ENCODE data around the gene BACE1-AS. TPM values are rescaled to one million over a fixed set of nuclear protein-coding genes. Genes with fewer than 3 reads are reported as not detected.
"Not testable (repeated sequence)": the region's sequence is repeated elsewhere in the genome, so short reads cannot be mapped to it uniquely, and the experiment has no call there.

The BACE1-AS gene
- total RNA-seq: 1 to 10 TPM; 3.9 to 5.4 TPM

- Mint-ChIP-seq H3K4me3 (no peak within 1 kb of the TSS), H3K9me3 (no peaks in the 10 kb centered on the region), H3K27ac (no peak within 1 kb of the TSS), H3K4me1 (ENCODE audit: low read depth) (peaks cover 3% of the 10 kb centered on the region), H3K36me3 (peaks cover 10% of the 10 kb centered on the region), H3K27me3 (no peaks in the 10 kb centered on the region)
- intact Hi-C loops (cut with micrococcal nuclease): no loop called here
- CTCF ChIA-PET: no interaction called here
- no peak for DNase-seq
- POLR2A ChIA-PET: no interaction called here
Measured at GRCh38 chr11:117290809-117291396, at the start of gene BACE1-AS. Gene BACE1-AS, plus strand, starts transcription at chr11:117291346.

- Mint-ChIP-seq H3K36me3 (peaks cover 34% of the 10 kb centered on the region), H3K9me3 (no peaks in the 10 kb centered on the region), H3K27me3 (no peaks in the 10 kb centered on the region), H3K4me1 (ENCODE audit: low read depth) (no peaks in the 10 kb centered on the region), H3K27ac (no peak overlapping the region), H3K4me3 (no peak overlapping the region)
- no peak for DNase-seq
- ChIA-PET POLR2A (no interaction called here), CTCF (no interaction called here)
- intact Hi-C loops (cut with micrococcal nuclease): no loop called here
Measured at GRCh38 chr11:117248341-117248740, 42.8 kb upstream of the BACE1-AS start.

- Mint-ChIP-seq H3K4me3 (no peak overlapping the region), H3K36me3 (peaks cover 36% of the 10 kb centered on the region), H3K9me3 (no peaks in the 10 kb centered on the region), H3K27ac (no peak overlapping the region), H3K27me3 (no peaks in the 10 kb centered on the region), H3K4me1 (ENCODE audit: low read depth) (no peaks in the 10 kb centered on the region)
- DNase-seq: no peak
- ChIA-PET POLR2A (no interaction called here), CTCF (no interaction called here)
- intact Hi-C loops (cut with micrococcal nuclease): no loop called here
Measured at GRCh38 chr11:117249571-117249970, 41.6 kb upstream of the BACE1-AS start.

- POLR2A ChIA-PET: no interaction called here
- H3K36me3 Mint-ChIP-seq: peaks cover 25% of the 10 kb centered on the region
Measured at GRCh38 chr11:117251506-117251905, 39.6 kb upstream of the BACE1-AS start.

GRCh38 chr11:117255966-117256365 is 35.2 kb upstream of the BACE1-AS start:
- CTCF ChIA-PET: no interaction called here
- H3K27ac Mint-ChIP-seq: no peak overlapping the region

More at GRCh38 chr11:117251506-117251905, 39.6 kb upstream of the BACE1-AS start:
- Mint-ChIP-seq H3K9me3 (no peaks in the 10 kb centered on the region), H3K4me1 (ENCODE audit: low read depth) (no peaks in the 10 kb centered on the region), H3K4me3 (no peak overlapping the region), H3K27ac (no peak overlapping the region), H3K27me3 (no peaks in the 10 kb centered on the region)
- intact Hi-C loops (cut with micrococcal nuclease): no loop called here
- CTCF ChIA-PET: no interaction called here
- DNase-seq: no peak

GRCh38 chr11:117256573-117256972 is 34.6 kb upstream of the BACE1-AS start:
- ChIA-PET POLR2A (no interaction called here), CTCF (no interaction called here)
- no peak overlapping the region for H3K4me3 Mint-ChIP-seq
- H3K9me3 Mint-ChIP-seq: no peaks in the 10 kb centered on the region
- no peak for DNase-seq
- no peaks in the 10 kb centered on the region for H3K4me1 Mint-ChIP-seq (ENCODE audit: low read depth)
- intact Hi-C loops (cut with micrococcal nuclease): no loop called here
- no peak overlapping the region for H3K27ac Mint-ChIP-seq
- H3K36me3 Mint-ChIP-seq: peaks cover 10% of the 10 kb centered on the region
- no peaks in the 10 kb centered on the region for H3K27me3 Mint-ChIP-seq

More at GRCh38 chr11:117255966-117256365, 35.2 kb upstream of the BACE1-AS start:
- no peaks in the 10 kb centered on the region for H3K4me1 Mint-ChIP-seq (ENCODE audit: low read depth)
- POLR2A ChIA-PET: no interaction called here
- peaks cover 11% of the 10 kb centered on the region for H3K36me3 Mint-ChIP-seq
- no peaks in the 10 kb centered on the region for H3K27me3 Mint-ChIP-seq
- intact Hi-C loops (cut with micrococcal nuclease): no loop called here
- no peak for DNase-seq
- H3K9me3 Mint-ChIP-seq: no peaks in the 10 kb centered on the region
- no peak overlapping the region for H3K4me3 Mint-ChIP-seq

- no peak overlapping the region for H3K4me3 Mint-ChIP-seq
- H3K4me1 Mint-ChIP-seq (ENCODE audit: low read depth): no peaks in the 10 kb centered on the region
- no peaks in the 10 kb centered on the region for H3K9me3 Mint-ChIP-seq
- no peaks in the 10 kb centered on the region for H3K27me3 Mint-ChIP-seq
- ChIA-PET POLR2A (no interaction called here), CTCF (no interaction called here)
- intact Hi-C loops (cut with micrococcal nuclease): no loop called here
- no peak overlapping the region for H3K27ac Mint-ChIP-seq
- H3K36me3 Mint-ChIP-seq: peaks cover 5% of the 10 kb centered on the region
- no peak for DNase-seq
Measured at GRCh38 chr11:117258576-117258975, 32.6 kb upstream of the BACE1-AS start.

GRCh38 chr11:117259417-117259816 is 31.7 kb upstream of the BACE1-AS start:
- H3K27ac Mint-ChIP-seq: no peak overlapping the region
- intact Hi-C loops (cut with micrococcal nuclease): no loop called here
- ChIA-PET POLR2A (no interaction called here), CTCF (no interaction called here)
- H3K9me3 Mint-ChIP-seq: no peaks in the 10 kb centered on the region
- no peaks in the 10 kb centered on the region for H3K27me3 Mint-ChIP-seq
- no peak for DNase-seq
- peaks cover under 1% of the 10 kb centered on the region for H3K36me3 Mint-ChIP-seq
- H3K4me3 Mint-ChIP-seq: no peak overlapping the region
- no peaks in the 10 kb centered on the region for H3K4me1 Mint-ChIP-seq (ENCODE audit: low read depth)

- H3K27ac Mint-ChIP-seq; DNase-seq; H3K9me3 Mint-ChIP-seq; H3K4me3 Mint-ChIP-seq; H3K27me3 Mint-ChIP-seq; CTCF ChIA-PET; H3K36me3 Mint-ChIP-seq; intact Hi-C loops (cut with micrococcal nuclease); H3K4me1 Mint-ChIP-seq (ENCODE audit: low read depth): not testable (repeated sequence)
- POLR2A ChIA-PET: interaction anchor here (0.8 kb wide), 1 partner anchor 8 kb away, joined by 3 read pairs; no protein-coding TSS in a partner anchor
Measured at GRCh38 chr11:117264624-117265323, 26.4 kb upstream of the BACE1-AS start.

- intact Hi-C loops (cut with micrococcal nuclease): no loop called here
- no peak for DNase-seq
- CTCF ChIA-PET: no interaction called here
- H3K27me3 Mint-ChIP-seq: no peaks in the 10 kb centered on the region
- no peak overlapping the region for H3K4me3 Mint-ChIP-seq
- no peaks in the 10 kb centered on the region for H3K9me3 Mint-ChIP-seq
- no peak overlapping the region for H3K27ac Mint-ChIP-seq
- peaks cover 4% of the 10 kb centered on the region for H3K36me3 Mint-ChIP-seq
- no peaks in the 10 kb centered on the region for H3K4me1 Mint-ChIP-seq (ENCODE audit: low read depth)
- POLR2A ChIA-PET: no interaction called here
Measured at GRCh38 chr11:117265745-117266144, 25.4 kb upstream of the BACE1-AS start.

- Mint-ChIP-seq H3K36me3 (peaks cover 14% of the 10 kb centered on the region), H3K27me3 (no peaks in the 10 kb centered on the region), H3K4me3 (no peak overlapping the region), H3K9me3 (peaks cover 5% of the 10 kb centered on the region), H3K4me1 (ENCODE audit: low read depth) (peaks cover 7% of the 10 kb centered on the region), H3K27ac (no peak overlapping the region)
- no peak for DNase-seq
- ChIA-PET POLR2A (no interaction called here), CTCF (no interaction called here)
- intact Hi-C loops (cut with micrococcal nuclease): no loop called here
Measured at GRCh38 chr11:117269856-117270255, 21.3 kb upstream of the BACE1-AS start.

GRCh38 chr11:117271208-117271607 is 19.9 kb upstream of the BACE1-AS start:
- no peaks in the 10 kb centered on the region for H3K27me3 Mint-ChIP-seq
- H3K9me3 Mint-ChIP-seq: peaks cover 5% of the 10 kb centered on the region
- H3K4me1 Mint-ChIP-seq (ENCODE audit: low read depth): peaks cover 19% of the 10 kb centered on the region
- H3K27ac Mint-ChIP-seq: no peak overlapping the region
- no peak for DNase-seq
- no peak overlapping the region for H3K4me3 Mint-ChIP-seq
- peaks cover 14% of the 10 kb centered on the region for H3K36me3 Mint-ChIP-seq
- ChIA-PET POLR2A (interaction anchor here (1.3 kb wide), 1 partner anchor 11 kb away, joined by 4 read pairs; no protein-coding TSS in a partner anchor), CTCF (no interaction called here)
- intact Hi-C loops (cut with micrococcal nuclease): no loop called here

- H3K4me3 Mint-ChIP-seq; CTCF ChIA-PET; DNase-seq; H3K27me3 Mint-ChIP-seq; intact Hi-C loops (cut with micrococcal nuclease); H3K27ac Mint-ChIP-seq; H3K9me3 Mint-ChIP-seq: not testable (repeated sequence)
- H3K36me3 Mint-ChIP-seq: peaks cover 13% of the 10 kb centered on the region
- POLR2A ChIA-PET: interaction anchor here (1.3 kb wide), 1 partner anchor 10 kb away, joined by 4 read pairs; no protein-coding TSS in a partner anchor
- H3K4me1 Mint-ChIP-seq (ENCODE audit: low read depth): peaks cover 19% of the 10 kb centered on the region
Measured at GRCh38 chr11:117272175-117272574, 19.0 kb upstream of the BACE1-AS start.

Measured in activated CD4-positive, alpha-beta memory T cell treated with anti-CD3 and anti-CD28 coated beads for 36 hours (primary cell).